Left cardiac atrium (tissue), 4 donors: ENCODE results near the gene WDR20. TPM values are rescaled to one million over a fixed set of nuclear protein-coding genes. Genes with fewer than 3 reads are reported as not detected.

Experiments used
- ATAC-seq, 2 donors: fragments of 200-7000 bp; cut with Tn5 transposase; one replicate each; pipeline ENCODE4 v1.9.1; 2020; ENCODE audit warnings: mild to moderate bottlenecking in 2 of 2, moderate library complexity in 2 of 2
- DNase-seq: peaks from one replicate; pipeline ENCODE4 v3.0.0-alpha.2; 2020
- intact Hi-C, 2 donors: fragments of 100-400 bp; cut with DNase I; formaldehyde crosslinking; loops; one replicate each; pipeline versions ENCODE4 v1.14.1 to v1.15.1; 2022 to 2023
- total RNA-seq, 2 donors: library from RNA; stranded (reverse); fragmentation: NEBNext Ultra II Directional; extraction: Animal tissue kit (Norgen Biotek cat#: 25700); gene quantifications; one replicate each; pipeline ENCODE4 v1.2.1, GENCODE V29; 2021
- donor health status: DM: no; HTN: yes; CAD: no.
- donor health status: DM: no; HTN: yes; CAD: no; lungs with severe emphysema.
- donor health status: DM: yes; HTN: yes; CAD: no.
- donor health status: Dilated cardiomyopathy.

WDR20 gene
- total RNA-seq, 2 donors from 2014 or later, result 23.3 to 23.7 TPM

- intact Hi-C loops, result loop anchor here in 1 of 2 donors (10.0 kb wide), 1 partner anchor 65 kb away; no protein-coding TSS in a partner anchor
- DNase-seq (no peak), ATAC-seq (peak; percentile 62 to 84)
Observed at GRCh38 chr14:102209224-102209966, 69.7 kb downstream of the WDR20 start.

GRCh38 chr14:102210421-102211042, 70.8 kb downstream of the WDR20 start:
- no peak for DNase-seq
- intact Hi-C loops, result no loop called here
- ATAC-seq, result no peak

GRCh38 chr14:102211240-102211639, 71.5 kb downstream of the WDR20 start:
- no peak for ATAC-seq

GRCh38 chr14:102212356-102212755, 72.7 kb downstream of the WDR20 start:
- ATAC-seq (no peak), DNase-seq (no peak)
- intact Hi-C loops, result no loop called here

More at GRCh38 chr14:102211240-102211639, 71.5 kb downstream of the WDR20 start:
- no peak for DNase-seq
- intact Hi-C loops, result no loop called here

- ATAC-seq (no peak), DNase-seq (no peak)
- intact Hi-C loops, result no loop called here
Observed at GRCh38 chr14:102212845-102213244, 73.1 kb downstream of the WDR20 start.

- DNase-seq, result no peak
- no peak for ATAC-seq
- intact Hi-C loops, result no loop called here
Observed at GRCh38 chr14:102213470-102213869, 73.8 kb downstream of the WDR20 start.

GRCh38 chr14:102213984-102214658, 74.4 kb downstream of the WDR20 start:
- no peak for ATAC-seq
- no peak for DNase-seq
- intact Hi-C loops, result no loop called here

GRCh38 chr14:102215071-102215470, 75.4 kb downstream of the WDR20 start:
- intact Hi-C loops, result no loop called here
- ATAC-seq, result peak; percentile 70 to 79
- no peak for DNase-seq

- intact Hi-C loops, result no loop called here
- peak; percentile 77 to 83 for ATAC-seq
Observed at GRCh38 chr14:102215576-102216250, 76.0 kb downstream of the WDR20 start.

GRCh38 chr14:102217399-102217798, 77.7 kb downstream of the WDR20 start:
- intact Hi-C loops, result no loop called here
- ATAC-seq (no peak), DNase-seq (no peak)

More at GRCh38 chr14:102215576-102216250, 76.0 kb downstream of the WDR20 start:
- DNase-seq, result peak; percentile 56

GRCh38 chr14:102217987-102218421, 78.3 kb downstream of the WDR20 start:
- no peak for DNase-seq
- ATAC-seq, result no peak
- intact Hi-C loops, result no loop called here

- intact Hi-C loops, result no loop called here
- DNase-seq (no peak), ATAC-seq (no peak)
Observed at GRCh38 chr14:102218688-102219087, 79.0 kb downstream of the WDR20 start.

- no peak for DNase-seq
- ATAC-seq, result no peak
- intact Hi-C loops, result no loop called here
Observed at GRCh38 chr14:102219316-102219715, 79.6 kb downstream of the WDR20 start.

- ATAC-seq, result no peak
- intact Hi-C loops, result no loop called here
- no peak for DNase-seq
Observed at GRCh38 chr14:102220031-102220430, 80.3 kb downstream of the WDR20 start.

GRCh38 chr14:102221026-102221425, 81.3 kb downstream of the WDR20 start:
- intact Hi-C loops, result no loop called here
- ATAC-seq (no peak), DNase-seq (no peak)

- DNase-seq (no peak), ATAC-seq (no peak)
- intact Hi-C loops, result no loop called here
Observed at GRCh38 chr14:102222009-102222575, 82.4 kb downstream of the WDR20 start.

- ATAC-seq (no peak), DNase-seq (no peak)
- intact Hi-C loops, result no loop called here
Observed at GRCh38 chr14:102222751-102223150, 83.1 kb downstream of the WDR20 start.

GRCh38 chr14:102223682-102224081, 84.0 kb downstream of the WDR20 start:
- intact Hi-C loops, result no loop called here
- ATAC-seq (no peak), DNase-seq (no peak)

- ATAC-seq, result no peak
- no peak for DNase-seq
- intact Hi-C loops, result no loop called here
Observed at GRCh38 chr14:102225386-102225785, 85.7 kb downstream of the WDR20 start.
